Cerebellar cortex (tissue), 1 donor: ENCODE data around the gene CFAP43.
A peak's percentile ranks its signal among the peaks of the same experiment; 100 is the strongest.
"Not testable (repeated sequence)": the region's sequence is repeated elsewhere in the genome, so short reads cannot be mapped to it uniquely, and the experiment has no call there.

Experiments
- DNase-seq: peaks from one replicate; pipeline ENCODE4 v3.0.0-alpha.2; 2015; ENCODE audit warnings: low spot score

CFAP43 gene

DNA sequence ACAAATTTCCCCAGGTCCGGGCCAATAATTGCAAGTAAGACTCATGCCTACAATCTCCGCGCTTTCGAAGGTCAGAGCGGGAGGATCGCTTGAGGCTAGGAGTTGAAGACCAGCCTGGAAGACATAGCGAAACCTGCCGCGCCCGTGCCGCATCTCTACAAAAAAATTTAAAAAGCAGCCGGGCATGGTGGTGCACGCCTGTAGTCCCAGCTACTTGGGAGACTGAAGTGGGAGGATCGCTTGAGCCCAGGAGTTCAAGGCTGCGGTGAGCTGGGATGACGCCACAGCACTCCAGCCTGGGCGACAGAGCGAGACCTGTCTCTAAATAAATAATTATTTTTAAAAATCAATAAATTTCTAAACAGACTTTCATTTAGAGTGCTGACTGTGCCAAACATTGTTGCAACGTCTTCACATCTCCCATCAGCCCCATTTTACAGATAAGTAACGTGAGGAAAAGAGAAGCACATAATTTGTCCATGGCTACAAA, 494 bp upstream of the CFAP43 start:
- no peak for DNase-seq

GRCh38 chr10:104230490-104230889, 1.7 kb downstream of the CFAP43 start:
- no peak for DNase-seq

GRCh38 chr10:104223304-104223703, 8.9 kb downstream of the CFAP43 start:
- no peak for DNase-seq

- no peak for DNase-seq
These were observed 11.6 kb downstream of the CFAP43 start for GRCh38 chr10:104220522-104220921.

GRCh38 chr10:104218751-104219150, 13.4 kb downstream of the CFAP43 start:
- DNase-seq = no peak

DNA sequence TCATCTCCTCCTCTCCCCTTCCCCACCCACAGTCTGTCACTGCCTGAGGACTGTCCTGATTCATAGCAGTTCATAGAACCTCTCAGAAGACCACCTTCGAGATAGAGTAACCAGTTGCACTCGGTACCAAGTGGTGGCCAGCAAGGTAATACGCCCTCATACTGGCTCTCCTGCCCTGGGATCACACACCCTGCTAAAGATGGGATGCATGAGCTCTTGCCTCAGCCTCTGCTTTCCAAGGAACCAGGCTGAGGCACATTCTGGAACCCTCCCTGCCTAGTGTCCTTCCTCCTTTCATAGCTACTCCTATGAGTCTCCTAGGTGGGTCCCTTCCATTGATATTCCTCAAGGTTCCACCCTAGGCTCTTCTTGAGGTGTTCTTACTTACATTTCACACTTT, 15.5 kb downstream of the CFAP43 start:
- no peak for DNase-seq

DNA sequence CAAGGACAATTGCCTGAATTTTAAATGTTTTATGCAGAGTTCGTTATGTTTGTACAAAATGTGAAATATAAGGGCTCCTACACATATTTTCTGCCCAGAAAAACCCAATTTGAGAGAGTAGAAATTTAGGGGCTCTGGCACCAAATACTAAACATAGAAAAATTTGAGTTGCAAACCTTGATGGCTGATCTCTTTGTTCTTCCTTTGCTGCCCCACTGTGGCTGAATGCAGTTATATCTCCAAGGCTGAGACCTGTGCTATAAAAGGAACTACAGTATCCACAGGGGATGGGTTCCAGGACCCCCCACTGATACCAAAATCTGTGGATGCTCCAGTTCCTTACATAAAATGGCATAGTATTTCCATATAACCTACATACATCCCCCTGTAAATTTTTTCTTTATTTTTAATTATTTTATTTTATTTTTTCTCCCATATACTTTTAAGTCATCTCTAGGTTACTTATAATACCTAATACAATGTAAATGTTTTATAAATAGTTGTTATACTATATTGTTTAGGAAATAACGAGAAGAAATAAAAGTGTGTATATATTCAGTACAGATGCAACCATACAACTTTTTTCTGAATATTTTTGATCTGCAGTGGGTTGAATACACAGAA, 22.5 kb downstream of the CFAP43 start:
- peak; percentile 74 for DNase-seq

GRCh38 chr10:104208730-104209129, 23.4 kb downstream of the CFAP43 start:
- DNase-seq = no peak

- no peak for DNase-seq
These were observed 29.9 kb downstream of the CFAP43 start for GRCh38 chr10:104202231-104202630.

GRCh38 chr10:104201636-104202035, 30.5 kb downstream of the CFAP43 start:
- no peak for DNase-seq

GRCh38 chr10:104199567-104199966, 32.6 kb downstream of the CFAP43 start:
- DNase-seq = no peak

DNA sequence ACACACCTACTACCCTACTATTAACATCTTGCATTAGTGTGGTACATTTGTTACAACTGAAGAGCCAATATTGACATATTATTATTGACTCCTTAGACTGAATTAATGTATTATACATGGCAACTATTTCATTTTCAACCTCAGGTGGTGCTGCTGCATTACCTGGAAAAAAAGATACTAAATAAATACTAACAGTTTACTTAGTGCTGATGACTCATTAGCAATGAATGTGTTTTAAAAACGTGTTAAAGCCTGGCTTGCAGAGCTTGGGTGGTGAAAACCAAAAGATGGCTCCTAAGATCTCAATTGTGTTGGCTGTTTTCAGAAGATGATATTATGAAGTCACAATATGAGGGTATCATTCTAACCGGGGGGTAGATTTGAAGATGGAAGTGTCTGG, 34.8 kb downstream of the CFAP43 start:
- DNase-seq = no peak

GRCh38 chr10:104195706-104196105, 36.5 kb downstream of the CFAP43 start:
- no peak for DNase-seq

GRCh38 chr10:104193787-104194186, 38.4 kb downstream of the CFAP43 start:
- DNase-seq = no peak

DNA sequence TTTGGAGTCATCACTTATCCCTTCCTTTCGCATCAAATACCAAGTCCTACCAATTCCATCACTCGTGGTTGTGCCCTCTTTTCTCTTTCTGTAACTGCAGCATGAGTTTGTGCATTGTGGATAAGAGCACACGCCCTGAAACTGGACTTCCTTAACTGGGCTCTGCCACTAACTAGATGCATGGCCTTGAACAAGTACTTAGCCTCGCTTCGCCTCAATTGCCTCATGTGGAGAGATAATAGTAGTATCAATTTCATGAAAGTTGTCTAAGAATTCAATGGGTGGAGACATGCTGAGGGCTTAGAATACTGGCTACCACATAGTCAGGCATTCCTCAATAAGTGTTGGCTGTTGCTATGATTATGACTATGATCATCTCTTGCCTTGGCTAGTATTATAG, 41.5 kb downstream of the CFAP43 start:
- no peak for DNase-seq

GRCh38 chr10:104183682-104184081, 48.5 kb downstream of the CFAP43 start:
- no peak for DNase-seq

DNA sequence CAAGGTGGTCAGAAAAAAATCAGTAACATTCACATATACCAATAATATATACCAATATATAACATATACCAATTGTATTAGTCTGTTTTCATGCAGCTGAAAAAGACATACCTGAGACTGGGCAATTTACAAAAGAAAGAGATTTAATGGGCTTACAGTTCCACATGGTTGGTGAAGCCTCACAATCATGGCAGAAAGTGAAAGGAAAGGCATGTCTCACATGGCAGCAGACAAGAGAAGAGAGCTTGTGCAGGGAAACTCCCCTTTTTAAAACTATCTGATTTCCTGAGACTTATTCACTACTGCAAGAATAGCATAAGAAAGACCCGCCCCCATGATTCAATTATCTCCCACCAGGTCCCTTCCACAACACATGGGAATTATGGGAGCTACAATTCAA, 58.0 kb downstream of the CFAP43 start:
- DNase-seq = not testable (repeated sequence)

DNA sequence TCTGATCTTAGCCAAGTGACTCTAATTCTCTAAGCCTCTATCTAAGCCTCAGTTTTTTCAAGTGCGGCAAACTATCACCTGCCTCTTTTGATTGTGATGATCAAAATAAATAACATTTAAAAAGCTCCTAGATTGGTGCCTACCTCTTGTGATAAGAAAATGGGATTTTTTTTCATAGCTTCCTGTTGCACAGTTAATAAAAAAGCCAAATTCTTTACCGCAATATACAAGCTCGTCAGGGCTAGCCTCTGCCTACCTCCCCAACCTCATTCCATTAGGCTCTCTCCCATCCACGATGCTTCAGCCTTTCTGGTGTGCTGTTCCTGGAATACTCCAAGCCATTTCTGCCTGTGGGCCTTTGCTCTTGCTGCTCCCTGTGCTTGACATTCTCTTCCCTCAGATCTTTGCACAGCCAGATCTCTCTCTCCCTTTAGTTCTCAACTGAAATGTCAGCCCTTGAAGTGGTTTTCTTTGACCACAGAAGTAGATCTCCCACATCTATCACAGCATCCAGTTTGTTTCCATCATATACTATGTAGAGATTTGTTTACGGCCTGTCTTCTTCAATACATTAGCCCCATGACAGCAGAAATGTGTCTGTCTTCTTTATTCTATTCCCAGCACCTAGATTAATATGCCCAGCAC, 61.4 kb downstream of the CFAP43 start:
- DNase-seq = no peak

DNA sequence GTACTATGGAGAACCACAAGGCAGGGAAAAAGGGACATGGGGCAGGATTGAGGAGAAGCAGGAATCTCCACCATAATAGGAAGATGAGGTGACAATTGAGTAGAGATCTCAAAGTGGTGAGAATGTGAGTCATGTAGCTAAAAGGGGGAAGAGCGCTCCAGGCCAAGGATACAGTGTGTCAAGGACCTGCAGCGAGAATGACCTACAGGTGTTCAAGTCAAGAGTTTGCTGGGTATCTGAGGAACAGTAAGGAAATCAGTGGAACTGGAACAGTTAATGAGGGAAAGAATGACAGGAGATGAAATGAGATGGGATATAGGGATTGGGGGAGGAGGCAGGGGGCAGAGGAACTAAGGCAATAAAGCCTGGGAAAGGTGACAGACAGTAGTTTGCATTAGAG, 76.6 kb downstream of the CFAP43 start:
- DNase-seq = no peak

- DNase-seq = no peak
These were observed 80.4 kb downstream of the CFAP43 start for GRCh38 chr10:104151737-104152136.

GRCh38 chr10:104150139-104150538, 82.0 kb downstream of the CFAP43 start:
- DNase-seq = no peak

- peak; percentile 6 for DNase-seq
These were observed 85.3 kb downstream of the CFAP43 start for GRCh38 chr10:104146882-104147281.

- no peak for DNase-seq
These were observed 87.2 kb downstream of the CFAP43 start for GRCh38 chr10:104144931-104145330.

- no peak for DNase-seq
These were observed 88.3 kb downstream of the CFAP43 start for GRCh38 chr10:104143829-104144228.
